Amniotic epithelial cell (primary cell): ENCODE measurements around the gene DNAH1.

ENCODE experiments used
- DNase-seq: peaks from one replicate; pipeline ENCODE4 v3.0.0-alpha.2; 2010; ENCODE audit warnings: low read depth

DNAH1 gene

DNA sequence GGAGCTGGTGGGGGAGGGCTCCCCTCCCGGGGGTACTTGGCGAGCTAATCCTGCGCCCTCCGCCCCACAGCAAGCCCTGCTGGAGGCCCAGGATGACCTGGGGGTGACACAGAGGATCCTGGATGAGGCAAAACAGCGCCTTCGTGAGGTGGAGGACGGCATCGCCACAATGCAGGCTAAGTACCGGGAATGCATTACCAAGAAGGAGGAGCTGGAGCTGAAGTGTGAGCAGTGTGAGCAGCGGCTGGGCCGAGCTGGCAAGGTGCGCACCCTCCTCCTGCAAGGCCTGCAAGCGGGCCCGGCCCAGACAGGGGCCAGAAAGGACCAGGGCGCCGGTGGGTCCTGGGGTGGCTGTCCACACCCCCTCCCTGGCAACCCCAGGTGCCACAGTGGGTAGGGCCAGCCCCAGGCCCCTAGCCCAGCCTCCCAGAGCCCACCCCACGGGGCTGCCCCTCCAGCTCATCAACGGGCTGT lies 72.3 kb downstream of the DNAH1 start:
- DNase-seq, result no peak

GRCh38 chr3:52388933-52389332 lies 72.8 kb downstream of the DNAH1 start:
- DNase-seq, result no peak

- no peak for DNase-seq
These were observed 75.0 kb downstream of the DNAH1 start for GRCh38 chr3:52391096-52391495.

DNA sequence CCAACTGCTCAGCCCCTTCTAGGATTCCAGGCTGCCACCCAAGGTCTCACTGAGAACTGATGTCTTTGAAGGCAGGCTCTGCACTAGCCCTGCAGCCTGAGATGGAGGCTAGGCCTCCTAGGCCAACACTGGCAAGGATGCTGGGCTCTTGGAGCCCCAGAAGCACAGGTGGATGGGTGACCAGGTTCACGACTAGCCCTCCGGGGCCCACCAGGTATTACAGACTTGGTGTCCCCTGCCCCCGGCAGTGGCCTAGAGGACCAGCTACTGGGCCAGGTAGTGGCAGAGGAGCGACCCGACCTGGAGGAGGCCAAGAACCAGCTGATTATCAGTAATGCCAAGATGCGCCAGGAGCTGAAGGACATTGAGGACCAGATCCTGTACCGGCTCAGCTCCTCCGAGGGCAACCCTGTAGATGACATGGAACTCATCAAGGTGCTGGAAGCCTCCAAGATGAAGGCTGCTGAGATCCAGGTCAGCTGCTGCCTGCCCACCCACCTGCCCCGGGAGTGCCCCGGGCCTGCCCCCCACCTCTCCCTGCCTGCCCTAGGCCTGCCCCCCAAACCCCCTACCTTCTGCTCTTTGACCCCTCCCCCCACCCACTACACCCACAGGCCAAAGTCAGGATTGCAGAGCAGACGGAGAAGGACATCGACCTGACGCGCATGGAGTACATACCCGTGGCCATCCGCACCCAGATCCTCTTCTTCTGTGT lies 76.3 kb downstream of the DNAH1 start:
- no peak for DNase-seq

DNA sequence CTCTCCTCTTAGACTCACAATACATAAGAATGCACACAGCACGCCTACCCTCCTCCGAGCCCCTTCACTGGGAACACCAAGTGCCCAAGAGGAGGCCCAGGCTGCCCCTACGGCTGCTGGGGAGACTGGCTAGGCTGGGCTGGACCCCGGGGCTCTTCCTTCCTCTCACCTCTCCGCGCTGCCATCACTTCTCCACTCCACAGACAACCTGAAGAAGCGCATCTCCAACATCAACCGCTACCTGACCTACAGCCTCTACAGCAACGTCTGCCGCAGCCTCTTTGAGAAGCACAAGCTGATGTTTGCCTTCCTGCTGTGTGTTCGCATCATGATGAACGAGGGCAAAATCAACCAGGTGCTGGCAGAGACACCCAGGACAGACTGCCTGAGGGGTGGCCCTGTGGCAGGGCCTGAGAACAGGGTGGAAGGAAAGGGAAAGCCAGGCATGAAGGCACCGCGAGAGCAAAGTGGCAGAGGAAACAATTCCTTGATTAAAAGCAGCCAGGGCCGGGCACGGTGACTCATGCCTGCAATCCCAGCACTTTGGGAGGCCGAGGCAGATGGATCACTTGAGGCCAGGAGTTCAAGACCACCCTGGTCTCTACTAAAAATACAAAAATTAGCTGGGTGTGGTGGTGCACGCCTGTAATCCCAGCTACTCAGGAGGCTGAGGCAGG lies 77.2 kb downstream of the DNAH1 start:
- DNase-seq, result no peak

DNA sequence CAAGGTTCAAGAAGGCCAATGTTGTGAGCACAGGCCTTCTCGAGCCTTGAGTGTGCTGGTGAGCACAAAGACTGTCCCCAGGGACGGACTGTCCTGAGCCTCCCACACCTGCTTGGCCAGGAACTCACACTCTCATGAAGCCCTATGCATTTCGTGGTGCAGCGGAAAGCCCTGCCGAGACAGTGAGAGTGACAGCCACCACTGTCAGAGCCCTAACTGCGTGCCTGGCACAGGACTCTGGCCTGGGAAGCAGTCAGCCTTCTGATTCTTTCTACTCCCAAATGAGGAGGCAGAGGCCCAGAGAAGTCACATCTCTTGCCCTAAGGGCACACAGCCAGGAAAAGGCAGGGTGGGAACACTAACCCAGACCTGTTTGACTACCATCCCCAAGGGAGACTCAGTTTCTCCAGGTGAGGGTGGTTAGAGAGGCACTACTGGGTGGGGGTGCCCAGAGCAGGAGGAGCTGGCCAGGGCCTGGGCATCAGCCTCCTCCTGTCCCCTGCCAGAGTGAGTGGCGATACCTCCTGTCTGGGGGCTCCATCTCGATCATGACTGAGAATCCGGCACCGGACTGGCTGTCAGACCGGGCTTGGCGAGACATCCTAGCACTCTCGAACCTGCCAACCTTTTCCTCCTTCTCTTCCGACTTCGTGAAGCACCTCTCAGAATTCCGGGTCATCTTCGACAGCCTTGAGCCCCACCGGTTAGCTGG lies 78.0 kb downstream of the DNAH1 start:
- DNase-seq, result no peak

- no peak for DNase-seq
These were observed 78.8 kb downstream of the DNAH1 start for GRCh38 chr3:52394751-52395502.

DNA sequence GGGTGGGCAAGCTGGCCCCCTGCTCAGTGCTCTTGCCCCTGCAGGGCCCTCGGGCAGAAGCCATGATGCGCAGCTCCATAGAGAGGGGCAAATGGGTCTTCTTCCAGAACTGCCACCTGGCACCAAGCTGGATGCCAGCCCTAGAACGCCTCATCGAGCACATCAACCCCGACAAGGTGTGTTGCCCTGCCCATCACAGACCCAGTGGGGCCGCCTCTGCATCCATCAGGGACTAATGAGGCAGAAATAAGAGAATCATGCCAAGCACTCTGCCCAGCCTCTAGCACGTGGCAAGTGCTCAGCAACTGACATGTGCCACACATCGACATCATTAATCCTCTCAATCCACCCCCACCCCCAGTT lies 79.4 kb downstream of the DNAH1 start:
- no peak for DNase-seq

GRCh38 chr3:52396011-52396906 lies 80.1 kb downstream of the DNAH1 start:
- DNase-seq, result no peak

GRCh38 chr3:52396907-52397591 lies 80.9 kb downstream of the DNAH1 start:
- DNase-seq, result no peak

DNA sequence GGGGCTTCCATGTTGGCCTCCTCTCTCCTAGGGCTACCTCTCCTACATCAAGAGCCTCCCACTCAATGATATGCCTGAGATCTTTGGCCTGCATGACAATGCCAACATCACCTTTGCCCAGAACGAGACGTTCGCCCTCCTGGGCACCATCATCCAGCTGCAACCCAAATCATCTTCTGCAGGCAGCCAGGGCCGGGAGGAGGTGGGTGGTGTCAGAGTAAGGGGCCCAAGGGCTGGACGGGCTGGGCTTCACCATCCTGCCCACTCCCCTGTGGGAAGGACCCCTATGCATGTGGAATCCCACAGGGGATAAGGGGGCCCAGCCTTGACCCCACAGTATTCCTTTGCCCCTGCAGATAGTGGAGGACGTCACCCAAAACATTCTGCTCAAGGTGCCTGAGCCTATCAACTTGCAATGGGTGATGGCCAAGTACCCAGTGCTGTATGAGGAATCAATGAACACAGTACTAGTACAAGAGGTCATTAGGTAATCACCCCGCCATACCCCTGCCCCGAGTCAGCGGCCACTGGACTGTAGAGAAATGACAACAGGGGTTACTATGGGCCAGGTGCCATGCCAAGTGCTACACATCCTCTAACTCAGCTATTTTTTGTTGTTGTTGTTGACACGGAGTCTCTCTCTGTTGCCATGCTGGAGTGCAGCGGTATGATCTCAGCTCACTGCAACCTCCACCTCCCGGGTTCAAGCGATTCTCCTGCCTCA lies 81.7 kb downstream of the DNAH1 start:
- DNase-seq, result no peak

DNA sequence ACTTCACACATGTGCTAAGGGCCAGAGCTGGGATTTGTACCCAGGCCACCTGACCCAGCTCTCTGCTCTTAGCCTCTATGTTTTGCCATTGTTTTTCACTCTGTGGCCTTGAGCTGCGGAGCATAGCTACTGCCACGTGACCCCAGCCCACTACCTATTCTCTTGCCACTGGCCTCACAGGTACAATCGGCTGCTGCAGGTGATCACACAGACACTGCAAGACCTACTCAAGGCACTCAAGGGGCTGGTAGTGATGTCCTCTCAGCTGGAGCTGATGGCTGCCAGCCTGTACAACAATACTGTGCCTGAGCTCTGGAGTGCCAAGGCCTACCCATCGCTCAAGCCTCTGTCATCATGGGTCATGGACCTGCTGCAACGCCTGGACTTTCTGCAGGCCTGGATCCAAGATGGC lies 82.6 kb downstream of the DNAH1 start:
- DNase-seq, result no peak

- DNase-seq, result no peak
These were observed 83.0 kb downstream of the DNAH1 start for GRCh38 chr3:52399131-52399530.

GRCh38 chr3:52399593-52399992 lies 83.5 kb downstream of the DNAH1 start:
- DNase-seq, result no peak

DNA sequence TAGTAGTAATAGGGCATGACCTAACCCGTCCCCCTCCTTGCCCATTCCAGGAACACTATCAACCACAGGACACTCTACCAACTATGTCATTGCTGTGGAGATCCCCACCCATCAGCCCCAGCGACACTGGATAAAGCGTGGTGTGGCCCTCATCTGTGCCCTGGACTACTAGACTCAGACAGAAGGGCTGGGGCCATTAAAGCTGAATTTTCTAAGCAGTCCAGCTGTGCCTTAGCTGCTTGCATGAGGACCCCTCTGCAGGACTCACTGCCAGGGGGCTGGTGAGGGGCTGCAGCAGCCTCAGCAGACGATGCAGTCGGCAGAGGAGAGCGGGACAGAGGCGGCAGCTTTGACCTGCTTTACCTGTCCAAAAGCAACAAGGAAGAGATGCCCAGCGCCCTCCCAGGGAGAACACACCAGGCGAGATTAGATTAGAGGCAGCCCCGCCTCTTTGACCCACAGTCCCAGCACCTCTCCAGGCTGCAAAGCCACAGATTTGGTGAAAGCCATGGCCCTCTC lies 84.2 kb downstream of the DNAH1 start:
- DNase-seq, result no peak

- DNase-seq, result no peak
These were observed 84.9 kb downstream of the DNAH1 start for GRCh38 chr3:52401021-52401420.

GRCh38 chr3:52401551-52401950 lies 85.4 kb downstream of the DNAH1 start:
- DNase-seq, result no peak

GRCh38 chr3:52402101-52402521 lies 86.0 kb downstream of the DNAH1 start:
- no peak for DNase-seq

DNA sequence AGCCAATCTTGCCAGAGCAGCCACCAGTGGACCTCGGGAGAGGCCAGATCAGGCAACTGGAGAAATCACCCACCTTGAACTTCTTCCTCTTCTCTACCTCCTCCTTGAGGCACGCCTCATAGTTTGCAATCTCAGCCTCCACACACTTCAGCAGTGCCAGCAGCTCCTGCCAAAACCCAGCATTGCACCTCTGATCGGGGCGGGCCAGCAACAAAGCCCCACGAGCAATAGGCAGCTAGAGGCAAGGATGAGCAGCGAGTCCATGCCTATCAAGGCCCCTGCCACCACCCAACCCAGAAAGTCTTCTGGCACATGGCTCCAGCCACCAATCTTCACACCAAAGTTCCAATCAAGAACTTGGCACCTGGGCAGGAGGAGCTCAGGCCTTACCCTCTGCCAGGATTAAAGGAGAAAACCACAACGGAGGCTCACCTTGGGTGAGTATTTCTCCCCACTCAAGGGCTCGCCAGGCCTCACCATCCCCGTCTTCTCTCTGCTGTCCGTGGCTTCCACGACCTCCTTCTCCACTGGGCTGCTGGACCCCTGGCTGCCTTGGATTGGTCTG lies 86.7 kb downstream of the DNAH1 start:
- no peak for DNase-seq
